ENCODE results near the gene RRAGA. TPM values are rescaled to one million over a fixed set of nuclear protein-coding genes. Genes with fewer than 3 reads are reported as not detected.

RRAGA gene
- total RNA-seq, 4 donors from 2014 or later, result 20.6 to 35.3 (median 28.7) TPM

- no peak for TF ChIP-seq POLR2A (IDR thresholded peaks at IDR 0.05)
- TF ChIP-seq CTCF (IDR thresholded peaks at IDR 0.05), result peak; percentile 48 to 79 (median 68)
- H3K4me3 ChIP-seq, result no peak overlapping the region
- no peaks in the 10 kb centered on the region for H3K4me1 ChIP-seq
- no peak overlapping the region for H3K27ac ChIP-seq
- H3K9me3 ChIP-seq, result no peaks in the 10 kb centered on the region
- H3K27me3 ChIP-seq, result no peaks in the 10 kb centered on the region
- no peaks in the 10 kb centered on the region for H3K36me3 ChIP-seq
- peak in 1 of 3 donors; percentile 77 for DNase-seq
Observed at GRCh38 chr9:19028835-19029451, 20.3 kb upstream of the RRAGA start.

- DNase-seq, result no peak
- no peak overlapping the region for H3K4me3 ChIP-seq
- no peaks in the 10 kb centered on the region for H3K4me1 ChIP-seq
- no peak overlapping the region for H3K27ac ChIP-seq
- TF ChIP-seq POLR2A (IDR thresholded peaks at IDR 0.05) (no peak), CTCF (IDR thresholded peaks at IDR 0.05) (no peak)
- no peaks in the 10 kb centered on the region for H3K27me3 ChIP-seq
- no peaks in the 10 kb centered on the region for H3K9me3 ChIP-seq
- no peaks in the 10 kb centered on the region for H3K36me3 ChIP-seq
Observed at GRCh38 chr9:19030899-19031298, 18.3 kb upstream of the RRAGA start.

- no peak overlapping the region for H3K27ac ChIP-seq
- no peak overlapping the region for H3K4me3 ChIP-seq
- TF ChIP-seq CTCF (IDR thresholded peaks at IDR 0.05), result no peak
- TF ChIP-seq POLR2A (IDR thresholded peaks at IDR 0.05), result no peak
- no peaks in the 10 kb centered on the region for H3K4me1 ChIP-seq
- DNase-seq, result no peak
- no peaks in the 10 kb centered on the region for H3K36me3 ChIP-seq
- no peaks in the 10 kb centered on the region for H3K9me3 ChIP-seq
- no peaks in the 10 kb centered on the region for H3K27me3 ChIP-seq
Observed at GRCh38 chr9:19032406-19032805, 16.8 kb upstream of the RRAGA start.

- no peak for DNase-seq
- Histone ChIP-seq H3K4me3 (no peak within 1 kb of the TSS), H3K27me3 (no peaks in the 10 kb centered on the region), H3K9me3 (no peaks in the 10 kb centered on the region), H3K27ac (no peak within 1 kb of the TSS), H3K36me3 (no peaks in the 10 kb centered on the region), H3K4me1 (no peaks in the 10 kb centered on the region)
- no peak for TF ChIP-seq CTCF (IDR thresholded peaks at IDR 0.05)
- no peak for TF ChIP-seq POLR2A (IDR thresholded peaks at IDR 0.05)
Observed at GRCh38 chr9:19033015-19033414, 16.2 kb upstream of the RRAGA start, which contains the start of gene SAXO1. TSS of gene SAXO1 (minus strand) at chr9:19033209. CDS start at chr9:19032908, 301 bp downstream.

GRCh38 chr9:19036611-19037010 is 12.6 kb upstream of the RRAGA start:
- Histone ChIP-seq H3K4me1 (no peaks in the 10 kb centered on the region), H3K27me3 (no peaks in the 10 kb centered on the region), H3K36me3 (no peaks in the 10 kb centered on the region), H3K27ac (no peak overlapping the region), H3K9me3 (no peaks in the 10 kb centered on the region), H3K4me3 (no peak overlapping the region)
- no peak for DNase-seq
- no peak for TF ChIP-seq POLR2A (IDR thresholded peaks at IDR 0.05)
- no peak for TF ChIP-seq CTCF (IDR thresholded peaks at IDR 0.05)

Data from Peyer's patch (tissue), 4 donors.